B cell (primary cell): Measurements from ENCODE around the gene NFIB.

Experiments
- CTCF ChIP-seq: fragments of 200-600 bp; IDR thresholded peaks from one replicate; pipeline ENCODE4 v1.8.0; 2022; ENCODE audit warnings: antibody characterized with exemption, mild to moderate bottlenecking
- EZH2 ChIP-seq: IDR thresholded peaks from 2 replicates; pipeline ENCODE4 v1.6.1; 2012; ENCODE audit warnings: borderline replicate concordance, low read depth, mild to moderate bottlenecking, moderate library complexity, low read length; ENCODE audit not compliant: insufficient read depth, poor library complexity, severe bottlenecking

GRCh38 chr9:14099737-14100136 is 214.2 kb downstream of the NFIB start:
- no peak for TF ChIP-seq CTCF
- no peak for TF ChIP-seq EZH2
